HG02763 (cell line): ENCODE results near the gene YPEL5.

Experiments used
- ATAC-seq: cut with Tn5 transposase; IDR thresholded peaks from one replicate; pipeline ENCODE4 v1.9.1; 2021; ENCODE audit warnings: mild to moderate bottlenecking, moderate library complexity; ENCODE audit not compliant: unreplicated experiment

YPEL5 gene

GRCh38 chr2:30164131-30164925 is 17.5 kb downstream of the YPEL5 start:
- ATAC-seq: no peak

- peak; percentile 80 for ATAC-seq
Measured at GRCh38 chr2:30165050-30165520, 18.3 kb downstream of the YPEL5 start.

- ATAC-seq: no peak
Measured at GRCh38 chr2:30165617-30166016, 18.8 kb downstream of the YPEL5 start.

- ATAC-seq: no peak
Measured at GRCh38 chr2:30172627-30173026, 25.8 kb downstream of the YPEL5 start.

GRCh38 chr2:30177440-30177839 is 30.6 kb downstream of the YPEL5 start:
- ATAC-seq: no peak

GRCh38 chr2:30177956-30178355 is 31.1 kb downstream of the YPEL5 start:
- no peak for ATAC-seq

- no peak for ATAC-seq
Measured at GRCh38 chr2:30178618-30179434, 32.0 kb downstream of the YPEL5 start.

GRCh38 chr2:30179536-30179935 is 32.7 kb downstream of the YPEL5 start:
- ATAC-seq: no peak

- no peak for ATAC-seq
Measured at GRCh38 chr2:30180226-30180625, 33.4 kb downstream of the YPEL5 start.

GRCh38 chr2:30181176-30181575 is 34.4 kb downstream of the YPEL5 start:
- no peak for ATAC-seq

- ATAC-seq: no peak
Measured at GRCh38 chr2:30184035-30184434, 37.2 kb downstream of the YPEL5 start.

GRCh38 chr2:30185178-30185577 is 38.4 kb downstream of the YPEL5 start:
- no peak for ATAC-seq

GRCh38 chr2:30188292-30188691 is 41.5 kb downstream of the YPEL5 start:
- ATAC-seq: no peak

GRCh38 chr2:30190637-30191036 is 43.8 kb downstream of the YPEL5 start:
- ATAC-seq: no peak

GRCh38 chr2:30191107-30191506 is 44.3 kb downstream of the YPEL5 start:
- no peak for ATAC-seq

GRCh38 chr2:30191819-30192271 is 45.0 kb downstream of the YPEL5 start:
- ATAC-seq: no peak

GRCh38 chr2:30192314-30192713 is 45.5 kb downstream of the YPEL5 start:
- ATAC-seq: no peak

GRCh38 chr2:30193104-30193681 is 46.4 kb downstream of the YPEL5 start:
- ATAC-seq: no peak

- no peak for ATAC-seq
Measured at GRCh38 chr2:30194421-30194820, 47.6 kb downstream of the YPEL5 start.

GRCh38 chr2:30195016-30195415 is 48.2 kb downstream of the YPEL5 start:
- no peak for ATAC-seq

- no peak for ATAC-seq
Measured at GRCh38 chr2:30197570-30198192, 50.9 kb downstream of the YPEL5 start.
